GM12892 (cell line): ENCODE data around the gene DLX6.

ENCODE experiments used
- DNase-seq: peaks from one replicate; pipeline ENCODE4 v3.0.0; 2011; ENCODE audit not compliant: insufficient read length
- FAIRE-seq: peaks from 2 replicates; lab custom pipeline; 2011; peaks lifted over from hg19 to GRCh38; lab: Jason Lieb, UNC
- POLR2A ChIP-seq: IDR thresholded peaks from 2 replicates; pipeline ENCODE4 v1.6.1; 2011; ENCODE audit warnings: low read depth, low read length, control low read depth
- POLR2AphosphoS5 ChIP-seq: IDR thresholded peaks from 2 replicates; pipeline ENCODE4 v1.6.1; 2011; ENCODE audit warnings: low read depth, low read length, control low read depth
- TAF1 ChIP-seq: IDR thresholded peaks from 2 replicates; pipeline ENCODE4 v1.6.1; 2011; ENCODE audit warnings: low read depth, mild to moderate bottlenecking, control low read depth, low read length, borderline replicate concordance

Gene DLX6

DNA sequence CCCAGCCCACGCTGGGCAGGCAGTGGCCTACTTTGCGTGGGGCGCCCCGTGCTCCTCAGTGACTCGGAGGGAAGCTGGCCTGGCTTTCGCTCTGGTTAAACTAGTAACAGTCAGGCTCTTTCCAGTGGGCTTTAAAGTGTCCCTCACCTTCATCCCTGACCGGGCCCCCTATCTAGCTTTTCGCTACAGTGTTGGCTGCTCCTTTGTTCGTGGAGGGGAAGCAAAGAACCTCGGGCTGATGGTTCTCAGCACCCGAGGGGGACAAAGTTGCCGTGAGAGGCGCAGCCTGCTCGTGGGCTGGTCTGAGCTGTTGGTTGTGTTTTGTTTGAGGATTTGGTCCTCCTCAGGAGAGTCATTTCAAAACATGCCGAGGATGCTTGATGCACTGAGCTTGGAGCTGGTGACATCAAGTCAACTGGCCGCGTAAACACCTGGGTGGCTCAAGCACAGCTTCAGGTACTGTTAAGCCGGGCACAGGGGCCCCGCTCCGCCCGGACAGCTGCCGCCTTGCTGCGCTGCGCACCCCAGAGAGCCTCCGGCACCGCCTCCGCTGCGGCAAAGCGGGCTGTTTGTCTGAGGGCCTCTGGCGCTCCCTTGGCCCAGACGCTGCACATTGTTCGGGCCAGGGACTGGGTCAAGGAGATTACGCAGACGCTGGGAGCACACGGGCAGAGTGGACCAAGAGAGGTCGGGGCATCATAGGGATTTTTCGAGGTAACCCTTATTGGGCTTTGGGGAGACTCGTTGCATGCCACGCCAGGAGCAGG, 1.6 kb downstream of the DLX6 start:
- FAIRE-seq (no peak), DNase-seq (no peak)
- no peak for TF ChIP-seq TAF1
- TF ChIP-seq POLR2A: no peak

GRCh38 chr7:97007583-97007861, 2.2 kb downstream of the DLX6 start:
- FAIRE-seq (no peak), DNase-seq (no peak)
- TF ChIP-seq TAF1 (no peak), POLR2A (no peak)

GRCh38 chr7:97008275-97008917, 3.0 kb downstream of the DLX6 start:
- DNase-seq (no peak), FAIRE-seq (no peak)
- TF ChIP-seq POLR2A (no peak), TAF1 (no peak), POLR2AphosphoS5 (no peak)

DNA sequence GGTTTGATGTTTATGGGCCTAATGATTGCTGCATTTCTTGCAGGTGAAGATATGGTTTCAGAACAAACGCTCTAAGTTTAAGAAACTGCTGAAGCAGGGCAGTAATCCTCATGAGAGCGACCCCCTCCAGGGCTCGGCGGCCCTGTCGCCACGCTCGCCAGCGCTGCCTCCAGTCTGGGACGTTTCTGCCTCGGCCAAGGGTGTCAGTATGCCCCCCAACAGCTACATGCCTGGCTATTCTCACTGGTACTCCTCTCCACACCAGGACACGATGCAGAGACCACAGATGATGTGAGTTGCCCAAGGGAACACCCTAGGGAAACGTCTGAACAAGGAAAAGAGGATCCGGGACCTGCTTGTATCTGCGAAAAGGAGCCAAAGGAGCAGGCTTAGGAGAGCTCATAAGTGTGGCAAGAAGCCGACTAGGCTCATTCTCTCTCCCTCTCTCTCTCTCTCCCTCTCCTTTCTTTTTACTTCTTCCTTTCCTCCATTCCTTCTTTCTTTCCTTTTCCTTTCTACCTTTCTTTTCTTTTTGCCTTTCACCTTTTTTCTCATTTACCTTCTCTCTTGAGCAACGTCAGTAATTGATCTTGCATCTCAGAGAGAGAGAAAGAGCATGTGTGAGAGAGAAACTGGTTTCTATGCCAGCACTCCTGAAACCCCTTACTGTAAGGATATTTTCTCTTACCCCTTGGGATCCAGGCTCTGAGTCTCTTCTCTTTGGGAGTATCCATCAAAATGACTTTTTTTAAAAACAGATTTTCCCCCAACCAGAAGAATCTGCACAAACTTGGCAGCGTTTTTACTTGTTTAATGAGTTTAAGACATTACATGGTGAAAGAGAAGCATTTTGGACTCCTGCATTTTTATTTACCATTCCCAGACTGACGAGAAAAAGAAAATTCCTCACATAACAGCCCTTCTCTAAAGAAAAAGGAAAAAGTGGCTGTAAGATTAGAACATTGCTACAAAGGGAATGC, 4.7 kb downstream of the DLX6 start:
- no peak for FAIRE-seq
- TF ChIP-seq POLR2A: no peak
- TF ChIP-seq TAF1: no peak
- no peak for TF ChIP-seq POLR2AphosphoS5
- DNase-seq: no peak

DNA sequence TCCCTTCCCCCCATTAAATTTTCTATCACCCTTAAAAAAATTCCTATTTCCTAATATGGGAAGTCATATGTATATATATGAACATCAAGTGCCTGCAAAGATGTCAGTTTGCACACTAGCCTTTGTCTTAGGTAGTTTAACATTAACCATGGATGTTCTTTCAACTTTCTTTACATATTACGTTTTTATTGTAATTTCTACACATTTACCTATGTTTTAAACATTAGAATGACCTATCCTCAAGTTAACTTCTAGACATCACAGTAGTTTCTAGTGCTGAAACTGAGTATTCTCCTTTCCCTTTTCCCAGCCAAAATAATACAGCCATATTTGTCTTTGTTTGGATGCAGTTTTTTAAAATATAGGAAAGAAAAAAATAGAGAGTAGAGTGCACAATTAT, 5.8 kb downstream of the DLX6 start:
- TF ChIP-seq POLR2A (no peak), POLR2AphosphoS5 (no peak), TAF1 (no peak)
- DNase-seq (no peak), FAIRE-seq (no peak)

DNA sequence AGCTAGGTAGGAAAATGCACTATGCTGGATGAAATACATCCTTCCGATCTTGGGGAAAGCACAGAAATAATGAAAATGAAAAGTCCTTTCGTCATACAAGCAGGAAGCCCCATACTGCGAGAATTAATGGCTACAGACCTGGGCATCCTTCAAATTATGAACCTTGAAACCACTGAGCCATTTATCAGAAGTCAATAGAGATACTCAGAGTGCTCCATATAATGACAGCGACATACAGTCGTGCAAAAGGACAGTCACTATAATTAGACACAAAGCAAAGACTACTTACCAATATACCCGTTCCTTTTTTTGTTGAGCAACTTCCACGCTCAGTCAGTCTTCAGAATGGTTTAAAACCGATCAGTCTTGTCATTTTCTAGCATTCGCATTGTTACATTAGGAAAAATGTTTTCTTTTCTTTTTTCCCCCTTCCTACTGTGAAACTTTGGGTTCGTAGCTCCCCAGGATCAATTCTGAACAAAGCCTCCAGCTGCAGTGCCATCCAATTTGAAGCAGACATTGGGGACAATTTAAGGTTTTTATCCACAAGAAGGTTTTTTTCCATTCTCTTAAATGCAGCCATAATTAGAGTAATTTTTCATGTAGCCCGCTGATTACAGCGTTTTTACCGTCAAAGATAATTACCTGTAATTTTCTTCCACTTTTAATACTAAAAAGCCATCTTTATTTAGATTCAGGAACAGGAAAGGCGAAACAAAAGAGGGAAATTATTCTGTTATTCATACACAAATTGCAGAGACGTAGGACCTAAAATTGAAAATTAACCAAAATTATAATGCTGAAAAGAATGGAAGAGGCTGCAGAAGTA, 6.4 kb downstream of the DLX6 start:
- no peak for FAIRE-seq
- no peak for TF ChIP-seq TAF1
- no peak for TF ChIP-seq POLR2A
- TF ChIP-seq POLR2AphosphoS5: no peak
- no peak for DNase-seq

DNA sequence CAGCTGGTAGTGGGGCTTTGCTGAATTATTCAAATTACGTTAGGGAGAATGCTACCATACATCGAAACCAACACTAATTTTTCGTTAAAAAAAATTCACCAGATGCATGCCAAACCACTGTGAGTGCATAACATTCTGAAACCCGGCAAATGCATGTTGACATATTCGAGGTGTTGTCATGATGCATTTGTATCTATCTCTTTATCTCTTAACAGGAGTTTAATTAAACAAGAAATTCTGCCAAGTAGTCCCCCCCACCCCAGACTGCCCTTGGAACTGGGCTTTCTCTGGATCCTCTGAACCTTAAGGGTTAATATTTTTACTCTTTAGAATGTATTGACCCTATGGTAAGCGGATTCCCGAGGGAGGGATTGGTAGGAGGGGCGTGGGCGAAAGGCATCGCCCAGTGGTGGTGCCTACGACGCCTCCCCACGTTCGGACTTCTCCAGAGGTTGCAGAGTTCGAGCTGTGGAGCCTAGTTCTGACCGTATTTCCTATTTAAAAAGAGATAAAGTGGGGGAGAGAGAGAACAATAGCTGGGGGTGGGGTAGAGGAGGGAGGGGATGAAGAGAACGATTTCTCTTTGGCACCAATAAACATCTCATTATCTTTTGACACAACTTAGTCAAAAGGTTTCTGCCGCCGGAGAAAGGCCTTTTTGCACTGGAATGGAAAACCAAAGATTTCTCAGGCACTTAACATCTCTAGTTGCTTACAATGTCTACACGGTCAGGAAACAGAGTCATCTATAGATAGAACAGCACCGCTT, 7.2 kb downstream of the DLX6 start:
- FAIRE-seq (no peak), DNase-seq (no peak)
- TF ChIP-seq TAF1: no peak
- no peak for TF ChIP-seq POLR2AphosphoS5

GRCh38 chr7:97013134-97013844, 7.9 kb downstream of the DLX6 start:
- DNase-seq (no peak), FAIRE-seq (no peak)
- no peak for TF ChIP-seq POLR2A
- no peak for TF ChIP-seq POLR2AphosphoS5
- no peak for TF ChIP-seq TAF1

DNA sequence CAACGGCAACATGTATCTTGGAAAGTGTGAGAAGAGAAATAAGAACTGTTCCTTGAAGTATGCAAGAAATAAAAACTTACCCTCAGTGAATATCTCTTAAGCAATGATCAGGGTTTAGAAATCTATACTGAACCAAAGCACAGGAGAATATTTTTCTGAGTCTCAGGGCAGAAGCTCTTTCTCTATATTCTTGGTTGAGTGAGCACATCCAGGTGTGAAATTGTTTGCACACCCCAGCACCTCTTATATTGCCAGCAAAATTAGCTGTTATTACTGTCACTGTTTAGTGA, 8.4 kb downstream of the DLX6 start:
- no peak for DNase-seq
- FAIRE-seq: no peak
- TF ChIP-seq TAF1 (no peak), POLR2A (no peak), POLR2AphosphoS5 (no peak)

- no peak for FAIRE-seq
- DNase-seq: no peak
- no peak for TF ChIP-seq POLR2AphosphoS5
- TF ChIP-seq POLR2A: no peak
- no peak for TF ChIP-seq TAF1
These were observed 8.9 kb downstream of the DLX6 start for GRCh38 chr7:97014145-97014750.
